Natural killer cell (primary cell): ENCODE measurements around the gene UBE3B. TPM values are rescaled to one million over a fixed set of nuclear protein-coding genes. Genes with fewer than 3 reads are reported as not detected.

Experiments
- ATAC-seq, 3 donors: fragments of 150-1000 bp in 2 of 3; fragments of 200-7000 bp in 1 of 3; cut with Tn5 transposase; 1 replicate in 1 of 3; 2 replicates in 2 of 3; pipeline ENCODE4 v1.10.0; 2021; ENCODE audit warnings: mild to moderate bottlenecking in 2 of 3, moderate library complexity in 2 of 3
- DNase-seq, 2 donors: peaks; one replicate each; pipeline versions ENCODE4 v3.0.0 to v3.0.0-alpha.2; 2013 to 2021; ENCODE audit warnings: mixed read lengths in 1 of 2
- H3K27ac ChIP-seq: one replicate; pipeline ENCODE4 v1.5.1; 2013; ENCODE audit warnings: mild to moderate bottlenecking, low read length
- H3K27me3 ChIP-seq: one replicate; pipeline ENCODE4 v1.6.1; 2013; ENCODE audit warnings: low read length; ENCODE audit not compliant: control insufficient read depth, insufficient read depth
- H3K36me3 ChIP-seq: one replicate; pipeline ENCODE4 v1.6.1; 2013; ENCODE audit warnings: low read length; ENCODE audit not compliant: control insufficient read depth, insufficient read depth
- H3K4me1 ChIP-seq: one replicate; pipeline ENCODE4 v1.6.1; 2013; ENCODE audit warnings: low read length; ENCODE audit not compliant: control insufficient read depth, insufficient read depth
- H3K4me3 ChIP-seq: one replicate; pipeline ENCODE4 v1.5.1; 2013; ENCODE audit warnings: low read length
- H3K9me3 ChIP-seq: one replicate; pipeline ENCODE4 v1.6.1; 2013; ENCODE audit warnings: low read length; ENCODE audit not compliant: control insufficient read depth, insufficient read depth
- H3K27ac Mint-ChIP-seq, 2 donors: one replicate each; pipeline ENCODE4 v1.8.0; 2022; ENCODE audit warnings: mild to moderate bottlenecking in 2 of 2, mixed read lengths in 2 of 2, moderate library complexity in 1 of 2
- H3K27me3 Mint-ChIP-seq, 2 donors: one replicate each; pipeline ENCODE4 v1.8.0; 2022; ENCODE audit warnings: low read depth in 2 of 2, mixed read lengths in 2 of 2
- H3K36me3 Mint-ChIP-seq: one replicate; pipeline ENCODE4 v1.8.0; 2022; ENCODE audit warnings: mixed read lengths
- H3K4me1 Mint-ChIP-seq, 2 donors: one replicate each; pipeline ENCODE4 v1.8.0; 2022; ENCODE audit warnings: mixed read lengths in 2 of 2
- H3K4me3 Mint-ChIP-seq: one replicate; pipeline ENCODE4 v1.8.0; 2022; ENCODE audit warnings: mild to moderate bottlenecking, moderate library complexity, mixed read lengths
- H3K9me3 Mint-ChIP-seq, 2 donors: one replicate each; pipeline ENCODE4 v1.8.0; 2022; ENCODE audit warnings: mixed read lengths in 2 of 2
- WGBS: methylation state at CpG from one replicate; pipeline ENCODE4 v1.1.7; 2013; ENCODE audit warnings: missing lambda C conversion rate; ENCODE audit not compliant: insufficient coverage; 5-methylcytosine and 5-hydroxymethylcytosine counted together
- intact Hi-C: fragments of 100-400 bp; cut with micrococcal nuclease; formaldehyde crosslinking; loops from one replicate; pipeline ENCODE4 v1.14.2; 2022
- total RNA-seq, 4 donors: library from RNA; stranded (reverse); fragments of 120-200 nt in 1 of 4; gene quantifications; one replicate each; pipeline versions ENCODE4 v1.2.3 to v1.2.4, GENCODE V29; 2013 to 2022
- TF ChIP-seq, protein P1 (sequence below): fragments of 200-600 bp; IDR thresholded peaks from one replicate; pipeline ENCODE4 v1.8.0; 2022; ENCODE audit warnings: antibody characterized with exemption

Gene UBE3B
- total RNA-seq, 3 donors from 2014 or later (not counting 1 experiment from before 2014, with no cell fraction given): 32.2 to 46.7 (median 39.5) TPM

- Mint-ChIP-seq H3K9me3 (no peaks in the 10 kb centered on the region), H3K4me1 (no peaks in the 10 kb centered on the region), H3K27me3 (no peaks in the 10 kb centered on the region), H3K27ac (no peak overlapping the region), H3K36me3 (no peaks in the 10 kb centered on the region), H3K4me3 (no peak overlapping the region)
- WGBS: 97% methylated on average over 8 of the region's 8 CpGs
- H3K4me1 ChIP-seq: no peaks in the 10 kb centered on the region
- H3K9me3 ChIP-seq: no peaks in the 10 kb centered on the region
- H3K4me3 ChIP-seq: no peak overlapping the region
- ATAC-seq: no peak
- no peak overlapping the region for H3K27ac ChIP-seq
- TF ChIP-seq, protein P1, sequence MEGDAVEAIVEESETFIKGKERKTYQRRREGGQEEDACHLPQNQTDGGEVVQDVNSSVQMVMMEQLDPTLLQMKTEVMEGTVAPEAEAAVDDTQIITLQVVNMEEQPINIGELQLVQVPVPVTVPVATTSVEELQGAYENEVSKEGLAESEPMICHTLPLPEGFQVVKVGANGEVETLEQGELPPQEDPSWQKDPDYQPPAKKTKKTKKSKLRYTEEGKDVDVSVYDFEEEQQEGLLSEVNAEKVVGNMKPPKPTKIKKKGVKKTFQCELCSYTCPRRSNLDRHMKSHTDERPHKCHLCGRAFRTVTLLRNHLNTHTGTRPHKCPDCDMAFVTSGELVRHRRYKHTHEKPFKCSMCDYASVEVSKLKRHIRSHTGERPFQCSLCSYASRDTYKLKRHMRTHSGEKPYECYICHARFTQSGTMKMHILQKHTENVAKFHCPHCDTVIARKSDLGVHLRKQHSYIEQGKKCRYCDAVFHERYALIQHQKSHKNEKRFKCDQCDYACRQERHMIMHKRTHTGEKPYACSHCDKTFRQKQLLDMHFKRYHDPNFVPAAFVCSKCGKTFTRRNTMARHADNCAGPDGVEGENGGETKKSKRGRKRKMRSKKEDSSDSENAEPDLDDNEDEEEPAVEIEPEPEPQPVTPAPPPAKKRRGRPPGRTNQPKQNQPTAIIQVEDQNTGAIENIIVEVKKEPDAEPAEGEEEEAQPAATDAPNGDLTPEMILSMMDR: no peak
- H3K36me3 ChIP-seq: peaks cover 48% of the 10 kb centered on the region
- H3K27me3 ChIP-seq: no peaks in the 10 kb centered on the region
- intact Hi-C loops: no loop called here
- no peak for DNase-seq
These were observed 102.8 kb downstream of the UBE3B start for GRCh38 chr12:109580272-109580671.

DNA sequence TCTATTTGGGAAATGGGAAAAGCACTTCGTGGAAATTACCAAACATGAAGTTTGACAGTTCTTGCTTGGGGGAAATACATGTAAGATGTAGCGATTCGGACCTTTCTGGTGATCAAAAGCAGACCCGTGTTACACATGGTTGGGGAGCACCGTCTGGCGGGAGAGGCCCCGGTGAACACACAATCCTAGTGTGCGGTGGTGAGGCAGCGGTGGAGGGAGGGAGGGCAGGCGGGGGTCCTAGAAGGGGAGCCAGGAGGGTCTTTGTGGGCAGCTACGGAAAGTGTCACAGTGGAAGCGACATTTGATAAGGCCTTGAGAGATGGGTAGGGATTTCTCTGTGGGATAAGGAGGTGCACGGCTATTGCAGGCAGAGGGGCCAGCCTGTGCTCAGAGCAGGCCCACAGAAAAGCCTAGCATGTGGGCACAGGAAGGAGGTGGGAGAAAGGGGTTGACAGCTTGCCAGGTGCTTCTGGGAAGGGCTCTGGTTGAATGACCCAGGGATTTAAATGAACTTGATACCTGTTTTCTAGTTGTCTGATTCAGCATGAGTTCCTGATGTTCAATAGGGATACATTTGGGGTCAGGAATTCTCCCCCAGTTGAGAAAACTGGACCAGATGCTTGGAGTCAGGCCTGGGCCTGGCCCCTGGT, 103.4 kb downstream of the UBE3B start:
- H3K27me3 Mint-ChIP-seq: no peaks in the 10 kb centered on the region
- Histone ChIP-seq H3K27me3 (no peaks in the 10 kb centered on the region), H3K4me1 (no peaks in the 10 kb centered on the region), H3K27ac (no peak overlapping the region), H3K9me3 (no peaks in the 10 kb centered on the region), H3K36me3 (peaks cover 48% of the 10 kb centered on the region), H3K4me3 (no peak overlapping the region)
- DNase-seq (no peak), ATAC-seq (no peak)
- WGBS: 96% methylated on average over 13 of the region's 13 CpGs
- H3K27ac Mint-ChIP-seq: no peak overlapping the region
- no peaks in the 10 kb centered on the region for H3K36me3 Mint-ChIP-seq
- H3K9me3 Mint-ChIP-seq: no peaks in the 10 kb centered on the region
- intact Hi-C loops: no loop called here
- TF ChIP-seq, protein P1: no peak
- H3K4me1 Mint-ChIP-seq: no peaks in the 10 kb centered on the region
- no peak overlapping the region for H3K4me3 Mint-ChIP-seq

- Mint-ChIP-seq H3K27ac (no peak overlapping the region), H3K4me3 (no peak overlapping the region), H3K27me3 (no peaks in the 10 kb centered on the region), H3K9me3 (no peaks in the 10 kb centered on the region), H3K4me1 (no peaks in the 10 kb centered on the region), H3K36me3 (no peaks in the 10 kb centered on the region)
- no peaks in the 10 kb centered on the region for H3K9me3 ChIP-seq
- no peak for DNase-seq
- no peak overlapping the region for H3K4me3 ChIP-seq
- no peaks in the 10 kb centered on the region for H3K4me1 ChIP-seq
- no peak for ATAC-seq
- intact Hi-C loops: no loop called here
- WGBS: 93% methylated on average over 17 of the region's 18 CpGs
- H3K27me3 ChIP-seq: no peaks in the 10 kb centered on the region
- TF ChIP-seq, protein P1: no peak
- no peak overlapping the region for H3K27ac ChIP-seq
- H3K36me3 ChIP-seq: peaks cover 48% of the 10 kb centered on the region
These were observed 103.9 kb downstream of the UBE3B start for GRCh38 chr12:109581334-109581691.

- H3K36me3 ChIP-seq: peaks cover 52% of the 10 kb centered on the region
- TF ChIP-seq, protein P1: no peak
- H3K4me1 ChIP-seq: no peaks in the 10 kb centered on the region
- DNase-seq: no peak
- Mint-ChIP-seq H3K27ac (no peak overlapping the region), H3K4me1 (no peaks in the 10 kb centered on the region), H3K9me3 (no peaks in the 10 kb centered on the region), H3K27me3 (no peaks in the 10 kb centered on the region), H3K36me3 (no peaks in the 10 kb centered on the region), H3K4me3 (no peak overlapping the region)
- no peak for ATAC-seq
- intact Hi-C loops: no loop called here
- H3K9me3 ChIP-seq: no peaks in the 10 kb centered on the region
- no peaks in the 10 kb centered on the region for H3K27me3 ChIP-seq
- H3K4me3 ChIP-seq: no peak overlapping the region
- no peak overlapping the region for H3K27ac ChIP-seq
- WGBS: 93% methylated on average over 8 of the region's 8 CpGs
These were observed 104.4 kb downstream of the UBE3B start for GRCh38 chr12:109581856-109582255.
